ENCODE data around the gene ACO2. TPM values are rescaled to one million over a fixed set of nuclear protein-coding genes. Genes with fewer than 3 reads are reported as not detected.

ACO2 gene
- total and polyA plus RNA-seq, 2 of the 13 experiments (the other 11 are each of a cell fraction or from before 2014, with no cell fraction given): 19.2 to 45.6 TPM

DNA sequence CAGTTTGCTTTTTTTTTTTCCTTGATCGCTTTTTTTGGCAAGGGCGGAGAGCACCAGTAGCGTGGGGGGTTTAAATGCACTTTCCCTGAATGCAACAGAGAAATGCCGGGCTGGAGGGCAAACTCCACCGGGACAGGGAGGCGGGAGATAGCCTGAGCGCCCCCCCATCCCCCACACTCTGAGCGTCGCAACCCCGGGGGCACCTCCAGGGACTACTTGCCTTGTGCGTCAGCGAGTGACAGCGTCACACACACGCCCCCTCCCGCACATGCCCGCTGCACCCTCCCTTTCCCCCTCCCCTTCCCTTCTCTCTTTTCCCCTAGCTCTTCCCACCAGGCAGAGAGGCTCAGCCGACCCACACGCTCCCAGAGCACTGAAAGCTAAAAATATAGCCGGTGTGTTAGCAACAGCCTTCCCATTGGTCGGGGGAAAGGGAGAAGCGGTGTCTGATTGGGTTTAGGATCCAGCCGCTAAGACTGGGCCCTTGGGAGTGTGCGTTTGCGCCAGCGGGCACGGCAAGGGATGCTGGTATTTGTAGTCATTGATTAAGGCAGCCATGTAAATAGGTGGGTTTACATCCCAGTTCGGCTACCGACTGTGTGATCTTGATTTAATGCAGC lies 20.6 kb upstream of the ACO2 start (continued):
- TF ChIP-seq ZFY (CRISPR knock-in tag; IDR thresholded peaks at IDR 0.05): no peak
- no peak for TF ChIP-seq ZNF383 (CRISPR knock-in tag; IDR thresholded peaks at IDR 0.05; ENCODE audit: borderline replicate concordance)
- 0 out of 2 replicates have a peak, but pooled peaks have one; percentile 36 for TF ChIP-seq ZNF225 (CRISPR knock-in tag; IDR thresholded peaks at IDR 0.05)
- 0 out of 2 replicates have a peak, but pooled peaks have one; percentile 71 for TF ChIP-seq CBFB (CRISPR knock-in tag; IDR thresholded peaks at IDR 0.05)
- TF ChIP-seq ZNF501 (CRISPR knock-in tag; IDR thresholded peaks at IDR 0.05): peak; percentile 82
- TF ChIP-seq, protein P1, sequence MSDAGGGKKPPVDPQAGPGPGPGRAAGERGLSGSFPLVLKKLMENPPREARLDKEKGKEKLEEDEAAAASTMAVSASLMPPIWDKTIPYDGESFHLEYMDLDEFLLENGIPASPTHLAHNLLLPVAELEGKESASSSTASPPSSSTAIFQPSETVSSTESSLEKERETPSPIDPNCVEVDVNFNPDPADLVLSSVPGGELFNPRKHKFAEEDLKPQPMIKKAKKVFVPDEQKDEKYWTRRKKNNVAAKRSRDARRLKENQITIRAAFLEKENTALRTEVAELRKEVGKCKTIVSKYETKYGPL (CRISPR knock-in tag; IDR thresholded peaks at IDR 0.05): no peak
- TF ChIP-seq ZFX (CRISPR knock-in tag; IDR thresholded peaks at IDR 0.05; ENCODE audit: low read depth): no peak
- TF ChIP-seq FOXC1 (CRISPR knock-in tag; IDR thresholded peaks at IDR 0.05; ENCODE audit: borderline replicate concordance): no peak
- TF ChIP-seq, protein P2, sequence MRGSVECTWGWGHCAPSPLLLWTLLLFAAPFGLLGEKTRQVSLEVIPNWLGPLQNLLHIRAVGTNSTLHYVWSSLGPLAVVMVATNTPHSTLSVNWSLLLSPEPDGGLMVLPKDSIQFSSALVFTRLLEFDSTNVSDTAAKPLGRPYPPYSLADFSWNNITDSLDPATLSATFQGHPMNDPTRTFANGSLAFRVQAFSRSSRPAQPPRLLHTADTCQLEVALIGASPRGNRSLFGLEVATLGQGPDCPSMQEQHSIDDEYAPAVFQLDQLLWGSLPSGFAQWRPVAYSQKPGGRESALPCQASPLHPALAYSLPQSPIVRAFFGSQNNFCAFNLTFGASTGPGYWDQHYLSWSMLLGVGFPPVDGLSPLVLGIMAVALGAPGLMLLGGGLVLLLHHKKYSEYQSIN (CRISPR knock-in tag; IDR thresholded peaks at IDR 0.05; ENCODE audit: borderline replicate concordance): no peak
- TF ChIP-seq, protein P3, sequence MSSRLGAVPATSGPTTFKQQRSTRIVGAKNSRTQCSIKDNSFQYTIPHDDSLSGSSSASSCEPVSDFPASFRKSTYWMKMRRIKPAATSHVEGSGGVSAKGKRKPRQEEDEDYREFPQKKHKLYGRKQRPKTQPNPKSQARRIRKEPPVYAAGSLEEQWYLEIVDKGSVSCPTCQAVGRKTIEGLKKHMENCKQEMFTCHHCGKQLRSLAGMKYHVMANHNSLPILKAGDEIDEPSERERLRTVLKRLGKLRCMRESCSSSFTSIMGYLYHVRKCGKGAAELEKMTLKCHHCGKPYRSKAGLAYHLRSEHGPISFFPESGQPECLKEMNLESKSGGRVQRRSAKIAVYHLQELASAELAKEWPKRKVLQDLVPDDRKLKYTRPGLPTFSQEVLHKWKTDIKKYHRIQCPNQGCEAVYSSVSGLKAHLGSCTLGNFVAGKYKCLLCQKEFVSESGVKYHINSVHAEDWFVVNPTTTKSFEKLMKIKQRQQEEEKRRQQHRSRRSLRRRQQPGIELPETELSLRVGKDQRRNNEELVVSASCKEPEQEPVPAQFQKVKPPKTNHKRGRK (CRISPR knock-in tag; IDR thresholded peaks at IDR 0.05): no peak
- TF ChIP-seq SRSF4 (IDR thresholded peaks at IDR 0.05; ENCODE audit: low read depth, low read length, poor library complexity, severe bottlenecking): no peak
- no peak for TF ChIP-seq RBM39 (IDR thresholded peaks at IDR 0.05; ENCODE audit: low read depth, low read length, poor library complexity, severe bottlenecking)
- TF ChIP-seq ZKSCAN1 (IDR thresholded peaks at IDR 0.05; ENCODE audit: low read length): no peak
- peak; percentile 51; the same call in 1 of the 2 replicates for TF ChIP-seq MEIS1 (CRISPR knock-in tag; IDR thresholded peaks at IDR 0.05; ENCODE audit: borderline replicate concordance)
- TF ChIP-seq, protein P4, sequence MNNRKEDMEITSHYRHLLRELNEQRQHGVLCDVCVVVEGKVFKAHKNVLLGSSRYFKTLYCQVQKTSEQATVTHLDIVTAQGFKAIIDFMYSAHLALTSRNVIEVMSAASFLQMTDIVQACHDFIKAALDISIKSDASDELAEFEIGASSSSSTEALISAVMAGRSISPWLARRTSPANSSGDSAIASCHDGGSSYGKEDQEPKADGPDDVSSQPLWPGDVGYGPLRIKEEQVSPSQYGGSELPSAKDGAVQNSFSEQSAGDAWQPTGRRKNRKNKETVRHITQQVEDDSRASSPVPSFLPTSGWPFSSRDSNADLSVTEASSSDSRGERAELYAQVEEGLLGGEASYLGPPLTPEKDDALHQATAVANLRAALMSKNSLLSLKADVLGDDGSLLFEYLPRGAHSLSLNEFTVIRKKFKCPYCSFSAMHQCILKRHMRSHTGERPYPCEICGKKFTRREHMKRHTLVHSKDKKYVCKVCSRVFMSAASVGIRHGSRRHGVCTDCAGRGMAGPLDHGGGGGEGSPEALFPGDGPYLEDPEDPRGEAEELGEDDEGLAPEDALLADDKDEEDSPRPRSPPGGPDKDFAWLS (CRISPR knock-in tag; IDR thresholded peaks at IDR 0.05; ENCODE audit: borderline replicate concordance): no peak
- no peak for TF ChIP-seq ZNF235 (CRISPR knock-in tag; IDR thresholded peaks at IDR 0.05; ENCODE audit: borderline replicate concordance)
- 0 out of 2 replicates have a peak, but pooled peaks have one; percentile 3 for TF ChIP-seq SMC3 (IDR thresholded peaks at IDR 0.05; ENCODE audit: low read length)
- 0 out of 2 replicates have a peak, but pooled peaks have one; percentile 34 for TF ChIP-seq ZNF891 (CRISPR knock-in tag; IDR thresholded peaks at IDR 0.05)
- 0 out of 2 replicates have a peak, but pooled peaks have one; percentile 14 for TF ChIP-seq HDAC2 (CRISPR knock-in tag; IDR thresholded peaks at IDR 0.05)
- TF ChIP-seq ZNF230 (CRISPR knock-in tag; IDR thresholded peaks at IDR 0.05): 0 out of 2 replicates have a peak, but pooled peaks have one; percentile 0
- no peak for TF ChIP-seq ZNF7 (CRISPR knock-in tag; IDR thresholded peaks at IDR 0.05)
- TF ChIP-seq, protein P5, sequence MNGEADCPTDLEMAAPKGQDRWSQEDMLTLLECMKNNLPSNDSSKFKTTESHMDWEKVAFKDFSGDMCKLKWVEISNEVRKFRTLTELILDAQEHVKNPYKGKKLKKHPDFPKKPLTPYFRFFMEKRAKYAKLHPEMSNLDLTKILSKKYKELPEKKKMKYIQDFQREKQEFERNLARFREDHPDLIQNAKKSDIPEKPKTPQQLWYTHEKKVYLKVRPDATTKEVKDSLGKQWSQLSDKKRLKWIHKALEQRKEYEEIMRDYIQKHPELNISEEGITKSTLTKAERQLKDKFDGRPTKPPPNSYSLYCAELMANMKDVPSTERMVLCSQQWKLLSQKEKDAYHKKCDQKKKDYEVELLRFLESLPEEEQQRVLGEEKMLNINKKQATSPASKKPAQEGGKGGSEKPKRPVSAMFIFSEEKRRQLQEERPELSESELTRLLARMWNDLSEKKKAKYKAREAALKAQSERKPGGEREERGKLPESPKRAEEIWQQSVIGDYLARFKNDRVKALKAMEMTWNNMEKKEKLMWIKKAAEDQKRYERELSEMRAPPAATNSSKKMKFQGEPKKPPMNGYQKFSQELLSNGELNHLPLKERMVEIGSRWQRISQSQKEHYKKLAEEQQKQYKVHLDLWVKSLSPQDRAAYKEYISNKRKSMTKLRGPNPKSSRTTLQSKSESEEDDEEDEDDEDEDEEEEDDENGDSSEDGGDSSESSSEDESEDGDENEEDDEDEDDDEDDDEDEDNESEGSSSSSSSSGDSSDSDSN (CRISPR knock-in tag; IDR thresholded peaks at IDR 0.05): peak; percentile 45; the same call in 1 of the 2 replicates

Measured in HepG2 (cell line).